Mesenchymal stem cell (in vitro differentiated cells and primary cell): ENCODE measurements around the gene CDKL5.

ENCODE experiments used
- DNase-seq: peaks from one replicate; pipeline ENCODE4 v3.0.0-alpha.2; 2013
- H2AFZ ChIP-seq: one replicate; pipeline ENCODE4 v1.6.1; 2013; ENCODE audit warnings: low read depth, mild to moderate bottlenecking, control low read depth, inconsistent platforms, low read length, moderate library complexity
- H2AK5ac ChIP-seq: 2 replicates; pipeline ENCODE4 v1.6.1; 2013; ENCODE audit warnings: low read length, moderate library complexity, mild to moderate bottlenecking, inconsistent platforms; ENCODE audit not compliant: severe bottlenecking
- H2BK120ac ChIP-seq: one replicate; pipeline ENCODE4 v1.6.1; 2013; ENCODE audit warnings: low read depth, mild to moderate bottlenecking, inconsistent platforms, low read length, moderate library complexity
- H2BK12ac ChIP-seq, 2 experiments: one replicate each; pipeline ENCODE4 v1.6.1; 2013; ENCODE audit warnings: inconsistent platforms in 2 of 2, low read length in 2 of 2, mild to moderate bottlenecking in 2 of 2, moderate library complexity in 2 of 2, control low read depth in 1 of 2
- H2BK15ac ChIP-seq: one replicate; pipeline ENCODE4 v1.6.1; 2013; ENCODE audit warnings: mild to moderate bottlenecking, low read depth, inconsistent platforms; ENCODE audit not compliant: poor library complexity, severe bottlenecking
- H2BK5ac ChIP-seq: 2 replicates; pipeline ENCODE4 v1.6.1; 2013; ENCODE audit warnings: low read depth, mild to moderate bottlenecking, low read length, control low read depth, inconsistent platforms; ENCODE audit not compliant: poor library complexity, severe bottlenecking
- H3K14ac ChIP-seq, 2 experiments: one replicate each; pipeline ENCODE4 v1.6.1; 2013; ENCODE audit warnings: inconsistent platforms in 2 of 2, low read length in 2 of 2, control low read depth in 1 of 2, mild to moderate bottlenecking in 1 of 2, moderate library complexity in 1 of 2
- H3K18ac ChIP-seq, 2 experiments: one replicate each; pipeline ENCODE4 v1.6.1; 2013; ENCODE audit warnings: inconsistent platforms in 2 of 2, low read length in 2 of 2, control low read depth in 1 of 2, low read depth in 1 of 2, mild to moderate bottlenecking in 1 of 2
- H3K23ac ChIP-seq, 2 experiments: one replicate each; pipeline ENCODE4 v1.6.1; 2013; ENCODE audit warnings: inconsistent platforms in 2 of 2, low read length in 2 of 2, mild to moderate bottlenecking in 2 of 2, moderate library complexity in 2 of 2, control low read depth in 1 of 2
- H3K27ac ChIP-seq: 2 replicates; pipeline ENCODE4 v1.5.1; 2013; ENCODE audit warnings: mild to moderate bottlenecking, moderate library complexity, low read length, control low read depth, inconsistent platforms; ENCODE audit not compliant: poor library complexity, severe bottlenecking
- H3K27me3 ChIP-seq, 2 experiments: 2 replicates each; pipeline versions ENCODE4 v1.6.1 to v1.7.0; 2013; ENCODE audit warnings: low read length in 2 of 2, mild to moderate bottlenecking in 2 of 2, moderate library complexity in 2 of 2, control low read depth in 1 of 2, inconsistent platforms in 1 of 2; ENCODE audit not compliant: control insufficient read depth in 1 of 2, insufficient read depth in 1 of 2
- H3K36me3 ChIP-seq, 2 experiments: 2 replicates each; pipeline versions ENCODE4 v1.6.1 to v1.7.0; 2013; ENCODE audit warnings: low read length in 2 of 2, control low read depth in 1 of 2, inconsistent platforms in 1 of 2, low read depth in 1 of 2, mild to moderate bottlenecking in 1 of 2; ENCODE audit not compliant: insufficient read depth in 2 of 2, control insufficient read depth in 1 of 2
- H3K4ac ChIP-seq, 2 experiments: one replicate each; pipeline ENCODE4 v1.6.1; 2013; ENCODE audit warnings: inconsistent platforms in 2 of 2, low read length in 2 of 2, mild to moderate bottlenecking in 2 of 2, moderate library complexity in 2 of 2, control low read depth in 1 of 2, low read depth in 1 of 2
- H3K4me1 ChIP-seq: 2 replicates; pipeline ENCODE4 v1.6.1; 2013; ENCODE audit warnings: low read depth, low read length, control low read depth; ENCODE audit not compliant: control insufficient read depth, insufficient read depth
- H3K4me2 ChIP-seq: 2 replicates; pipeline ENCODE4 v1.6.1; 2013; ENCODE audit warnings: low read length, mild to moderate bottlenecking, inconsistent platforms; ENCODE audit not compliant: poor library complexity, severe bottlenecking
- H3K4me3 ChIP-seq, 2 experiments: 2 replicates each; pipeline versions ENCODE4 v1.5.1 to v1.7.0; 2013; ENCODE audit warnings: low read length in 2 of 2, mild to moderate bottlenecking in 2 of 2, control low read depth in 1 of 2, low read depth in 1 of 2; ENCODE audit not compliant: insufficient read depth in 1 of 2
- H3K79me1 ChIP-seq: replicated peaks from 2 replicates; pipeline ENCODE4 v1.6.1; 2013; ENCODE audit warnings: mild to moderate bottlenecking, control low read depth, low read length, inconsistent platforms; ENCODE audit not compliant: poor library complexity, severe bottlenecking
- H3K9ac ChIP-seq: 2 replicates; pipeline ENCODE4 v1.7.0; 2013; ENCODE audit warnings: mild to moderate bottlenecking, low read length, moderate library complexity
- H3K9me3 ChIP-seq: 2 replicates; pipeline ENCODE4 v1.7.0; 2013; ENCODE audit warnings: mild to moderate bottlenecking, low read length; ENCODE audit not compliant: control insufficient read depth
- H4K8ac ChIP-seq: one replicate; pipeline ENCODE4 v1.6.1; 2013; ENCODE audit warnings: inconsistent platforms, mild to moderate bottlenecking, low read length, moderate library complexity
- H4K91ac ChIP-seq: one replicate; pipeline ENCODE4 v1.6.1; 2013; ENCODE audit warnings: mild to moderate bottlenecking, low read length, inconsistent platforms
- WGBS: methylation state at CpG from one replicate; pipeline ENCODE4 v1.1.7; 2013; ENCODE audit warnings: mixed read lengths; 5-methylcytosine and 5-hydroxymethylcytosine counted together

The CDKL5 gene

GRCh38 chrX:18558799-18559198 lies 133.4 kb downstream of the CDKL5 start:
- H3K79me1 ChIP-seq: no peaks in the 10 kb centered on the region
- H2BK5ac ChIP-seq: no peak overlapping the region
- H2BK15ac ChIP-seq: no peak overlapping the region
- H3K4me2 ChIP-seq: no peak overlapping the region
- H3K36me3 ChIP-seq: no peaks in the 10 kb centered on the region
- no peak overlapping the region for H3K9ac ChIP-seq
- H3K18ac ChIP-seq: no peak overlapping the region
- no peak overlapping the region for H3K23ac ChIP-seq
- no peak overlapping the region for H3K27ac ChIP-seq
- H2BK120ac ChIP-seq: no peak overlapping the region
- H3K4me1 ChIP-seq: no peaks in the 10 kb centered on the region
- no peak overlapping the region for H2AFZ ChIP-seq
- no peak overlapping the region for H2BK12ac ChIP-seq
- H3K27me3 ChIP-seq: no peaks in the 10 kb centered on the region
- DNase-seq: no peak
- no peak overlapping the region for H4K91ac ChIP-seq
- H4K8ac ChIP-seq: no peak overlapping the region
- H3K9me3 ChIP-seq: no peaks in the 10 kb centered on the region
- 89% methylated on average over 3 of the region's 3 CpGs for WGBS
- H3K14ac ChIP-seq: no peak overlapping the region
- no peak overlapping the region for H3K4ac ChIP-seq
- no peak overlapping the region for H2AK5ac ChIP-seq
- no peak overlapping the region for H3K4me3 ChIP-seq

- H3K4me1 ChIP-seq: no peaks in the 10 kb centered on the region
- H3K27ac ChIP-seq: no peak overlapping the region
- no peak overlapping the region for H4K91ac ChIP-seq
- no peak overlapping the region for H3K18ac ChIP-seq
- no peak overlapping the region for H3K9ac ChIP-seq
- no peak overlapping the region for H3K14ac ChIP-seq
- H2AK5ac ChIP-seq: no peak overlapping the region
- H2BK15ac ChIP-seq: no peak overlapping the region
- no peak overlapping the region for H3K23ac ChIP-seq
- no peak overlapping the region for H2BK5ac ChIP-seq
- no peak overlapping the region for H3K4me2 ChIP-seq
- H2BK120ac ChIP-seq: no peak overlapping the region
- no CpG with 5 or more reads among the region's 1 CpG for WGBS
- no peaks in the 10 kb centered on the region for H3K36me3 ChIP-seq
- no peaks in the 10 kb centered on the region for H3K27me3 ChIP-seq
- no peak overlapping the region for H2AFZ ChIP-seq
- H3K4ac ChIP-seq: no peak overlapping the region
- H3K9me3 ChIP-seq: no peaks in the 10 kb centered on the region
- no peak overlapping the region for H4K8ac ChIP-seq
- no peaks in the 10 kb centered on the region for H3K79me1 ChIP-seq
- H2BK12ac ChIP-seq: no peak overlapping the region
- no peak for DNase-seq
- no peak overlapping the region for H3K4me3 ChIP-seq
Measured at GRCh38 chrX:18561020-18561419, 135.6 kb downstream of the CDKL5 start.

GRCh38 chrX:18565727-18566126 lies 140.3 kb downstream of the CDKL5 start:
- Histone ChIP-seq H2BK12ac (no peak overlapping the region), H3K36me3 (no peaks in the 10 kb centered on the region), H3K27me3 (no peaks in the 10 kb centered on the region), H2BK5ac (no peak overlapping the region), H3K23ac (no peak overlapping the region), H3K4me3 (no peak overlapping the region), H3K14ac (no peak overlapping the region), H3K18ac (no peak overlapping the region), H3K4me1 (no peaks in the 10 kb centered on the region), H2AFZ (no peak overlapping the region), H2BK120ac (no peak overlapping the region), H4K8ac (no peak overlapping the region), H3K27ac (no peak overlapping the region), H2BK15ac (no peak overlapping the region), H2AK5ac (no peak overlapping the region), H3K4me2 (no peak overlapping the region), H4K91ac (no peak overlapping the region), H3K4ac (no peak overlapping the region), H3K9ac (no peak overlapping the region), H3K9me3 (no peaks in the 10 kb centered on the region), H3K79me1 (no peaks in the 10 kb centered on the region)
- DNase-seq: no peak
- WGBS: 100% methylated on average over 1 of the region's 1 CpG

- Histone ChIP-seq H2BK12ac (no peak overlapping the region), H2BK15ac (no peak overlapping the region), H3K9me3 (no peaks in the 10 kb centered on the region), H3K23ac (no peak overlapping the region), H2BK5ac (no peak overlapping the region), H4K91ac (no peak overlapping the region), H3K4me1 (no peaks in the 10 kb centered on the region), H3K27ac (no peak overlapping the region), H3K27me3 (no peaks in the 10 kb centered on the region), H2AK5ac (no peak overlapping the region), H3K9ac (no peak overlapping the region), H3K36me3 (no peaks in the 10 kb centered on the region), H4K8ac (no peak overlapping the region), H2AFZ (no peak overlapping the region), H3K14ac (no peak overlapping the region), H3K4me3 (no peak overlapping the region), H3K4ac (no peak overlapping the region), H3K18ac (no peak overlapping the region), H2BK120ac (no peak overlapping the region), H3K4me2 (no peak overlapping the region), H3K79me1 (no peaks in the 10 kb centered on the region)
- DNase-seq: no peak
- 97% methylated on average over 2 of the region's 3 CpGs for WGBS
Measured at GRCh38 chrX:18566748-18567147, 141.3 kb downstream of the CDKL5 start.
